ENCODE measurements around the gene TRAIP.
"Not testable (repeated sequence)": the region's sequence is repeated elsewhere in the genome, so short reads cannot be mapped to it uniquely, and the experiment has no call there.

The TRAIP gene

GRCh38 chr3:49790626-49791411 is 65.5 kb downstream of the TRAIP start:
- no peak for DNase-seq

GRCh38 chr3:49788056-49788455 is 68.3 kb downstream of the TRAIP start:
- no peak for DNase-seq

GRCh38 chr3:49787536-49787935 is 68.8 kb downstream of the TRAIP start:
- no peak for DNase-seq

- no peak for DNase-seq
These were observed 69.2 kb downstream of the TRAIP start for GRCh38 chr3:49787182-49787464.

- peak; percentile 100 for DNase-seq
These were observed 69.8 kb downstream of the TRAIP start, which contains the start of gene IP6K1 for GRCh38 chr3:49786357-49787181. IP6K1 (minus strand) TSS chr3:49786542; CDS start chr3:49748040, 38,502 bp downstream.

- DNase-seq = no peak
These were observed 70.6 kb downstream of the TRAIP start for GRCh38 chr3:49785565-49786356.

- not testable (repeated sequence) for DNase-seq
These were observed 74.1 kb downstream of the TRAIP start for GRCh38 chr3:49782277-49782676.

GRCh38 chr3:49781415-49782199 is 74.8 kb downstream of the TRAIP start:
- no peak for DNase-seq

GRCh38 chr3:49780975-49781365 is 75.4 kb downstream of the TRAIP start:
- DNase-seq = not testable (repeated sequence)

GRCh38 chr3:49780080-49780974 is 76.0 kb downstream of the TRAIP start:
- DNase-seq = no peak

GRCh38 chr3:49779358-49780079 is 76.8 kb downstream of the TRAIP start:
- DNase-seq = no peak

Data from stimulated activated CD4-positive, alpha-beta T cell treated with anti-CD3 and anti-CD28 coated beads, Interleukin-1b, Interleukin-23, amount 100 ng/mL, for 48 hours (primary cell).